ENCODE measurements around the gene USP33. TPM values are rescaled to one million over a fixed set of nuclear protein-coding genes. Genes with fewer than 3 reads are reported as not detected.
"Not testable (repeated sequence)": the region's sequence is repeated elsewhere in the genome, so short reads cannot be mapped to it uniquely, and the experiment has no call there.

The USP33 gene
- total RNA-seq, 4 donors from 2014 or later: 50.9 to 90.5 (median 69.4) TPM

- intact Hi-C loops (cut with DNase I; ENCODE audit: low total_unique reads): no loop called here
- in situ Hi-C loops (cut with MboI; ENCODE audit: low pct_ligation_motif_present in 1 of 4, low pct_unique_long_range_greater_than_20kb in 1 of 4, low sequenced_read_pairs in 3 of 4): no loop called here
- no peaks in the 10 kb centered on the region for H3K27me3 ChIP-seq
- peak; percentile 95 for DNase-seq
- peaks cover 21 to 54% (median 38%) of the 10 kb centered on the region in 4 donors for H3K4me1 ChIP-seq
- H3K4me3 ChIP-seq: peak within 1 kb of the TSS; percentile 73 to 98 (median 85)
- no peaks in the 10 kb centered on the region for H3K36me3 ChIP-seq
- no peaks in the 10 kb centered on the region for H3K9me3 ChIP-seq
- peak within 1 kb of the TSS; percentile 93 to 99 (median 96) for H3K27ac ChIP-seq
- 0 to 1% methylated on average over 5 to 41 of the region's 56 CpGs for WGBS, 2 donors (ENCODE audit: low coverage in 1 of 2)
- TF ChIP-seq POLR2AphosphoS5 (IDR thresholded peaks at IDR 0.05) (peak in 2 of 3 donors; percentile 41 to 45), POLR2A (IDR thresholded peaks at IDR 0.05) (peak; percentile 48), EP300 (IDR thresholded peaks at IDR 0.05; ENCODE audit: low read depth) (no peak), CTCF (IDR thresholded peaks at IDR 0.05) (peak in 1 of 5 experiments; percentile 1)
Observed at GRCh38 chr1:77682460-77683159, 77.0 kb downstream of the USP33 start, which contains the start of gene ZZZ3. Gene ZZZ3 (minus strand): TSS chr1:77682658. CDS start chr1:77633354, 49,304 bp downstream.

GRCh38 chr1:77680173-77680572 lies 79.5 kb downstream of the USP33 start:
- no peak overlapping the region for H3K4me3 ChIP-seq
- H3K27me3 ChIP-seq: no peaks in the 10 kb centered on the region
- TF ChIP-seq POLR2A (IDR thresholded peaks at IDR 0.05) (no peak), EP300 (IDR thresholded peaks at IDR 0.05; ENCODE audit: low read depth) (no peak)
- 50 to 70% methylated on average over 2 of the region's 2 CpGs for WGBS, 2 donors (ENCODE audit: low coverage in 1 of 2)
- H3K4me1 ChIP-seq: peaks cover 21 to 55% (median 41%) of the 10 kb centered on the region in 4 donors
- H3K9me3 ChIP-seq: no peaks in the 10 kb centered on the region
- H3K27ac ChIP-seq: no peak overlapping the region
- H3K36me3 ChIP-seq: no peaks in the 10 kb centered on the region
- in situ Hi-C loops (cut with MboI; ENCODE audit: low pct_ligation_motif_present in 1 of 4, low pct_unique_long_range_greater_than_20kb in 1 of 4, low sequenced_read_pairs in 3 of 4): no loop called here
- intact Hi-C loops (cut with DNase I; ENCODE audit: low total_unique reads): no loop called here
- DNase-seq: no peak

GRCh38 chr1:77678660-77679610 lies 80.7 kb downstream of the USP33 start:
- Histone ChIP-seq H3K36me3 (no peaks in the 10 kb centered on the region), H3K27me3 (no peaks in the 10 kb centered on the region), H3K4me1 (peaks cover 21 to 53% (median 38%) of the 10 kb centered on the region in 4 donors), H3K4me3 (no peak overlapping the region), H3K9me3 (no peaks in the 10 kb centered on the region), H3K27ac (no peak overlapping the region)
- TF ChIP-seq POLR2AphosphoS5 (IDR thresholded peaks at IDR 0.05): no peak
- TF ChIP-seq POLR2A (IDR thresholded peaks at IDR 0.05): no peak
- no peak for TF ChIP-seq CTCF (IDR thresholded peaks at IDR 0.05)
- no peak for TF ChIP-seq EP300 (IDR thresholded peaks at IDR 0.05; ENCODE audit: low read depth)
- in situ Hi-C loops (cut with MboI; ENCODE audit: low pct_ligation_motif_present in 1 of 4, low pct_unique_long_range_greater_than_20kb in 1 of 4, low sequenced_read_pairs in 3 of 4) (no loop called here), intact Hi-C loops (cut with DNase I; ENCODE audit: low total_unique reads) (no loop called here)
- 79 to 80% methylated on average over 5 of the region's 5 CpGs for WGBS, 2 donors (ENCODE audit: low coverage in 1 of 2)
- DNase-seq: no peak

GRCh38 chr1:77674807-77675206 lies 84.8 kb downstream of the USP33 start:
- H3K4me3 ChIP-seq; H3K27ac ChIP-seq; in situ Hi-C loops (cut with MboI; ENCODE audit: low pct_ligation_motif_present in 1 of 4, low pct_unique_long_range_greater_than_20kb in 1 of 4, low sequenced_read_pairs in 3 of 4); H3K27me3 ChIP-seq; H3K9me3 ChIP-seq; intact Hi-C loops (cut with DNase I; ENCODE audit: low total_unique reads); DNase-seq; H3K36me3 ChIP-seq: not testable (repeated sequence)
- peaks cover 8 to 47% (median 24%) of the 10 kb centered on the region in 4 donors for H3K4me1 ChIP-seq
- 85 to 100% methylated on average over 3 of the region's 3 CpGs for WGBS, 2 donors (ENCODE audit: low coverage in 1 of 2)
